ENCODE results near the gene NAT10. TPM values are rescaled to one million over a fixed set of nuclear protein-coding genes. Genes with fewer than 3 reads are reported as not detected.
A peak's percentile ranks its signal among the peaks of the same experiment; 100 is the strongest.
"Not testable (repeated sequence)": the region's sequence is repeated elsewhere in the genome, so short reads cannot be mapped to it uniquely, and the experiment has no call there.

Gene NAT10
- total RNA-seq (10 to 100 TPM; 78.1 to 92.8 TPM), polyA plus RNA-seq (10 to 100 TPM; 25.2 to 56.7 (median 41.9) TPM), total RNA-seq (71.2 to 207 (median 88.2) reads per million in 6 experiments)

DNA sequence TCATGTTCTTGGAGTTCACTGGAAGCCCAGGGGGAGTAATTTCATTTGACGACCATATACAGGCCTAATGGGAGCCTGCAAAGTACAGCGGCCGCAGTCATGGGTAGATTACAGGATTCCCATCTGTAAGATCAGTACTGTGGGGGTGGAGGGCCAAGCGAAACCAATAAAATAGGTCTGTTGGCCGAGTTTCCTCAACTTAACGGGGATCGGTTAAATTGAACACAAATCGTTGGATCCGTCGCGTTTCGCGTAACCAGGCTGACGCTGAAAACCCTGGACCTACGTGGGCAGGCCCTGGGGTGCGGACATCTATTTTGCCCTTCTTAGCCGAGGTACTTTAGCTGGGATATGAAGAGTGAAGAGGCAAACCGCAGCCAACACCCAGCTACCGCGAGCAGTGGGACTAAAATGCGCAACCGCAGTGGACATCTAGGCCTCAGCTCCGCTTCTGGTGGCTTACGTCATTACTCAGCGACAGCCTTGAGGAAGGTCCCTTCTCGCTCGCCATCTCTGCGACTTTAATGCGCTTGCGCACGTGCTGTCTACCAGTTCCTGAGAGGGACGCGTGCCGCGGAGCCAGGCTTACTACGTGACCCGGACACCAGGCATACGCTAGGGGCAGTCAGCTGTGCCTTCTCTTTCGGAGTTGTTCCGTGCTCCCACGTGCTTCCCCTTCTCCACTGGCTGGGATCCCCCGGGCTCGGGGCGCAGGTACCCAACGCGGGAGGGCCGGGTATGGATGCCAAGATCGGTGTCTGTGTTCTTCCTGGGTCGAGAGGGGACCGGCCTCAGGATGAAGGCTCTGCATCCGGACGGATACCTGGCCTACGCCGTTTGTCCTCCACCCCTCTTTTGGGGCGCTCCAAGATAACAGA is at the start of gene NAT10:
Gene NAT10, plus strand, starts transcription at position 551 of the 878 bp plus-strand sequence. CDS start 2,597 bp downstream, outside the sequence.
- H3K9me3 Mint-ChIP-seq, result peaks cover 0 to 2% (median 0%) of the 10 kb centered on the region in 9 donors
- H3K4me3 Mint-ChIP-seq, result peak within 1 kb of the TSS; percentile 93 to 98 (median 96)
- POLR2A ChIA-PET, result interaction anchor here (0.9 to 4.7 kb wide), 8 partner anchors 12 to 811 kb away, joined by 3 to 102 read pairs (median 6); partner anchors contain the start of genes ABTB2, APIP, CAPRIN1 and PDHX
- H3K36me3 Mint-ChIP-seq, result peaks cover 5 to 41% (median 11%) of the 10 kb centered on the region in 3 donors
- DNase-seq (peak; percentile 82 to 99 (median 97)), ATAC-seq (peak; percentile 92 to 93)
- H3K27ac Mint-ChIP-seq, result peak within 1 kb of the TSS; percentile 98 to 99 (median 99)
- peaks cover 37 to 65% (median 56%) of the 10 kb centered on the region in 4 donors for H3K4me1 Mint-ChIP-seq
- peaks cover 0 to 6% (median 0%) of the 10 kb centered on the region in 5 donors for H3K27me3 Mint-ChIP-seq

DNA sequence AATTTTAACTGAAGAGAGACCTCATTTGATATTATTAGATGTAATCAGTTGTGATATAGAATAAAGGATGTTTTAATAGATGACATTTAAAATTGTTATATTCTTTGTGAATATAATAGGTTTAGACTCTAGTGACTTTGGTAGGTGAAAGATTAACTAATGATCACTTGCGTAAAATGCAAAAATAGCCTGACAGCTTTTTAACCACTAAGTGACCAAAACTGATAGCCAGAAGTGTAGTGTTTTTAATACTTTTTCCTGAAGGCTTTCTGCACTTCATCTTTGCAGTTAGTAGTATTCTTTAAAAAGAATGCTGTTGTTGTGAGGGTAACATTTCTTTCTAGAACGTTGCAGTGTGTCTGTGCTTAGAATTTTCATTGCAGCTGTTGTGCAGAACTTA is 48.8 kb upstream of the NAT10 start:
- ATAC-seq (no peak), DNase-seq (no peak)
- H3K4me1 Mint-ChIP-seq, result peaks cover 18 to 76% (median 54%) of the 10 kb centered on the region in 4 donors
- H3K9me3 Mint-ChIP-seq, result no peaks in the 10 kb centered on the region
- H3K36me3 Mint-ChIP-seq, result peaks cover 0 to 37% (median 11%) of the 10 kb centered on the region in 3 donors
- no peaks in the 10 kb centered on the region for H3K27me3 Mint-ChIP-seq
- peak overlapping the region in 9 of 10 donors; percentile 6 to 66 (median 38) for H3K4me3 Mint-ChIP-seq
- H3K27ac Mint-ChIP-seq, result peak overlapping the region in 2 of 10 donors; percentile 25 to 42
- POLR2A ChIA-PET, result interaction anchor here (1.1 to 1.2 kb wide), 2 partner anchors 9 to 16 kb away, joined by 3 read pairs; no protein-coding TSS in a partner anchor

DNA sequence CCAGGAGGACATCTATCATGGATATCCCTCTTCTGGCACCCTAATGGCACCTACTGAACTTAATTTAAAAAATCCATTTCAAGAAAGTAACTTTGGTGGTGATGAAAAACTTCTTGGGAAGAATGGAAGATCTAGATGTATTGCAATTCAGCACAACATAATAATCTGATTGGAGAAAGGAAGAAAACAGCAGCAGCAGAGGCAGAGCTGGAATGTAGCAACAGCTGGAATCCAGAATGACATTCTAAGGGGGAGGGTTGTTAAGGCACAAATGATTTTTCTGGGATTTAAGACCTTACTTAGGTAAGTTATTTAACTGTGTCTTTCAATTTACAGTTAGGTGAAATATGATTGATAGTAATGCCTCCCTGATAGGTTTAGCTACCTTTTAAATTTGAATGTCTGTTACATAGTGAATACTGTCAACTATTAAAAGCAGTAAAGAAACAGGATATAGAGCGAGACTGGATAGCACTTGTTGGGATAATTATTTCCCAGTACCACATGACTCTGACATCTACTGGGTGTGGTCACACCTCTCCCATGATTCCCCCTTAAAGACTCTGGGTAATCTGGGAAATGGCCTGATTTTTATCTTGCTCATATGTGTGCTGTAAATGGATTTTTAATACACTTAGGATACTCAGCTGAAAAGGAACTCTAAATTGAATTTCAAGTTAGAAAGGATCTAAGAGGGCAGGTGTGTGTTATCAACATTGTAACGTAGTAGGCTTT is 42.2 kb upstream of the NAT10 start:
- peak overlapping the region in 8 of 10 donors; percentile 1 to 69 (median 31) for H3K4me3 Mint-ChIP-seq
- POLR2A ChIA-PET, result interaction anchor here (0.7 to 0.8 kb wide), 2 partner anchors 61 to 301 kb away, joined by 3 to 4 read pairs; no protein-coding TSS in a partner anchor
- peak overlapping the region in 7 of 10 donors; percentile 1 to 81 (median 48) for H3K27ac Mint-ChIP-seq
- no peaks in the 10 kb centered on the region for H3K27me3 Mint-ChIP-seq
- peaks cover 36 to 82% (median 70%) of the 10 kb centered on the region in 4 donors for H3K4me1 Mint-ChIP-seq
- no peak for ATAC-seq
- DNase-seq, result no peak
- H3K36me3 Mint-ChIP-seq, result peaks cover 0 to 63% (median 6%) of the 10 kb centered on the region in 3 donors
- no peaks in the 10 kb centered on the region for H3K9me3 Mint-ChIP-seq

DNA sequence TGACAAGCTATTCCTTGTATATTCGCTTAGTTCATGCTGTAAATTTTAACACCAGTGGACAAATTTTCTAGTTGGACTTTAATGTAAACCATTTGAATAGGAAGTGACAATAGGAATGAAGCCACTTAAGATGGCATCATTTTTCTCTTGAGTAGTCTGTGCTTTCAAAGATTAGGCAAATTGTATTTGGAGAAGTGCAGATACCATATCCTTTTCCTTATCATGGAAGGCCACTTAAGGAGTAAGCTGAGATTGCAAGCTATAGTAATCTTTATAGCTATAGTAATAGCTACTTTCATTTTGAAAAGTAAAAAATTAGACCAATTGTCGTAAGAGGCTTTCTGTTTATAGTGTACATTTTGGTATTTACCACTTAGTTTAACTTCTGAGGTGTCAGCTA is 41.1 kb upstream of the NAT10 start:
- POLR2A ChIA-PET, result interaction anchor here (0.8 kb wide), 1 partner anchor 62 kb away, joined by 3 read pairs; no protein-coding TSS in a partner anchor
- Mint-ChIP-seq H3K27ac (peak overlapping the region in 3 of 10 donors; percentile 15 to 80 (median 29)), H3K4me1 (peaks cover 30 to 77% (median 65%) of the 10 kb centered on the region in 4 donors), H3K27me3 (no peaks in the 10 kb centered on the region), H3K9me3 (no peaks in the 10 kb centered on the region), H3K36me3 (peaks cover 0 to 54% (median 3%) of the 10 kb centered on the region in 3 donors), H3K4me3 (peak overlapping the region in 5 of 10 donors; percentile 2 to 34 (median 25))
- DNase-seq (no peak), ATAC-seq (no peak)

DNA sequence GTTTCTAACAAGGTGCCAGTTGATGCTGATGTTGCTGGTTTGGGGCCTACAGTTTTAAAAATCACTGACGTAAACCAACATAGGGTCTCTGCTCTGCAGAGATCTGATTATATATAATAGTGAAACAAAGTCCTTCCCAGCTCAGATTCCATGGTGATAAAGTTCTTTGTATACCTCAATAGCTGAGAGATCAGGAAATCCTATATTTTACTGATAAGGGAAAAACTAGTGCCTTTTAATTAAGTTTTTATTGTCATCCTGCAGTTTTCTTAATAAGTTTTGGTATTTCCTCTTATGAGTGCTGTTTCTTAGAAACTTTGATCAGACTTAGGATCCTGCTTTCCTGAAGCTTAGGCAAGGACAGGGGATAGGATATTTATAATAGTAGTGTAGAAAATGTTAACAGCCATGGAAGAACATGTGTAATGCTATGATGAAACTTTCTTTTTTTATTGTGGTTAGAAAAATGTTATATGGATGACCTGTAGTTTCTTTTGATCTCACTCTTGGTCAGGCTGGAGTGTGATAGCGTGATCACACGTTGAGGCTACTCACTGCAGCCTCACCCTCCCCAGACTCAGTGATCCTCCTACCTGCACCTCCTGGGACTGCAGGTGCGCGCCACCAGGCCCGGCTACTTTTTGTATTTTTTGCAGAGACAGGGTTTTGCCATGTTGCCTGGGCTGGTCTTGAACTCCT is 39.8 kb upstream of the NAT10 start:
- H3K27me3 Mint-ChIP-seq, result no peaks in the 10 kb centered on the region
- DNase-seq (peak in 1 of 10 donors; percentile 9), ATAC-seq (peak; percentile 37 to 46)
- H3K9me3 Mint-ChIP-seq, result no peaks in the 10 kb centered on the region
- H3K4me1 Mint-ChIP-seq, result peaks cover 29 to 77% (median 67%) of the 10 kb centered on the region in 4 donors
- POLR2A ChIA-PET, result interaction anchor here (1.1 kb wide), 1 partner anchor 12 kb away, joined by 5 read pairs; no protein-coding TSS in a partner anchor
- H3K36me3 Mint-ChIP-seq, result peaks cover 0 to 54% (median 3%) of the 10 kb centered on the region in 3 donors
- peak overlapping the region in 7 of 10 donors; percentile 2 to 61 (median 37) for H3K27ac Mint-ChIP-seq
- H3K4me3 Mint-ChIP-seq, result peak overlapping the region in 5 of 10 donors; percentile 15 to 55 (median 30)

DNA sequence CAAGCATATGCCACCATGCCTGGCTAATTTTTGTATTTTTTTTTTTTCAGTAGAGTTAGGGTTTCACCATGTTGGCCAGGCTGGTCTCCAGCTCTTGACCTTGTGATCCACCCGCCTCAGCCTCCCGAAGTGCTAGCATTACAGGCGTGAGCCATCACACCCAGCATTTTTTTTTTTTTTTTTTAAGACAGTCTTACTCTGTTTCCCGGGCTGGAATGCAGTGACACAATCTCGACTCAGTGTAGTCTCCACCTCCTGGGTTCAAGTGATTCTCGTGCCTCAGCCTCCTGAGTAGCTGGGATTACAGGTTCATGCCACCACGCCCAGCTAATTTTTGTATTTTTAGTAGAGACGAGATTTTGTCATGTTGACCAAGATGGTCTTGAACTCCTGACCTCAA is 38.7 kb upstream of the NAT10 start:
- H3K9me3 Mint-ChIP-seq, ATAC-seq, H3K27me3 Mint-ChIP-seq, DNase-seq: not testable (repeated sequence)
- peaks cover 0 to 54% (median 3%) of the 10 kb centered on the region in 3 donors for H3K36me3 Mint-ChIP-seq
- H3K4me1 Mint-ChIP-seq, result peaks cover 29 to 81% (median 69%) of the 10 kb centered on the region in 4 donors
- peak overlapping the region in 6 of 10 donors; percentile 20 to 66 (median 56) for H3K27ac Mint-ChIP-seq
- H3K4me3 Mint-ChIP-seq, result peak overlapping the region in 5 of 10 donors; percentile 23 to 48 (median 34)
- POLR2A ChIA-PET, result interaction anchor here (0.7 kb wide), 1 partner anchor 999 kb away, joined by 5 read pairs; no protein-coding TSS in a partner anchor

DNA sequence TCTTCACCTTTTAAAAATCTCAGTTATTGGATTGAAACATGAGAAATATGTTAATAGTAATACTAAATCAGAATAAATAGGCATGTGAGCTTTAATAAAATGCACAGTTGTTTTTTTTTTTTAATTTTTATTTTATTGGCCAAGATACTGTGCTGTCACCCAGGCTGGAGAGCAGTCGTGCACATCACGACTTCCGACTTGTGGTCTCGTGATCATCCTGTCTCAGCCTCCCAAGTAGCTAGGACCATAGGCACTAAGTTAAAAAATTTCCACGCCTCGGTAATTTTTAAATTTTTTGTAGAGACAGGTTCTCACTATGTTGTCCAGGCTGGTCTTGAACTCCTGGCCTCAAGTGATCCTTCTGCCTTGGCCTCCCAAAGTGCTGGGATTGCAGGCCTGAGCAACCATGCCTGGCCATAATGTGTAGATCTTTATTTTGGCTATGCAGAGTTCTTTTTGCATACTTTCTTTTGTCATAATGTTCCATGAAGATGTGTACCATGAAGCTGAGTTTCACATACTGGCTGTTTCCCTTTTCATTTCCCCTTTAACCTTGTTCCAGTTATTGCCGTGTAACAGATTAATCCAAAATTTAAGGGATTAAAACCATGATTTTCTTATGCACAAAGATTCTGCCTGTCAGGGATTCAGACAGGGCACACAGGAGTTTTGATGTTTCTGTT is 37.9 kb upstream of the NAT10 start:
- peak overlapping the region in 7 of 10 donors; percentile 19 to 66 (median 29) for H3K27ac Mint-ChIP-seq
- no peaks in the 10 kb centered on the region for H3K27me3 Mint-ChIP-seq
- H3K4me3 Mint-ChIP-seq, result peak overlapping the region in 7 of 10 donors; percentile 5 to 48 (median 42)
- H3K36me3 Mint-ChIP-seq, result peaks cover 0 to 51% (median 0%) of the 10 kb centered on the region in 3 donors
- DNase-seq (no peak), ATAC-seq (no peak)
- POLR2A ChIA-PET, result interaction anchor here (0.7 to 1.1 kb wide), 2 partner anchors 14 to 998 kb away, joined by 4 to 5 read pairs; no protein-coding TSS in a partner anchor
- H3K9me3 Mint-ChIP-seq, result no peaks in the 10 kb centered on the region
- peaks cover 25 to 80% (median 65%) of the 10 kb centered on the region in 4 donors for H3K4me1 Mint-ChIP-seq

DNA sequence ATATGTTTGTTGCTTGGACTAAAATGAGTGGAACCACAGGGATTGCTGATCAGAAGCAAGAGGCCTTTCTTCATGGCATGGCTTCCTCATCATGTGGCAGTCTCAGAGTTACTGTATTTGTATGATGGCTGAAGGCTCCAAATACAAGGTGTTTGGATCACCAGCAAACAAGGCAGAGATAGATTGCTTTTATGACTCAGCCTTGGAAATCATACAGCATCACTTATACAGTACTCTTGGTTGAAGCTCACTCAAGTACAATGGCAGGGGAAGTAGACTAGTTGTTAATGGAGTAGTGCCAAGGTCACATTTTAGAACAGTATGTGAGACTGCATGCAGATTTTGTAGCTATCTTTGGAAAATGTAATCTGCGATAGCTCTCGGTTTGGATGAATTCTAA is 37.3 kb upstream of the NAT10 start:
- POLR2A ChIA-PET, result interaction anchor here (1.1 kb wide), 1 partner anchor 14 kb away, joined by 4 read pairs; no protein-coding TSS in a partner anchor
- H3K4me3 Mint-ChIP-seq, result peak overlapping the region in 6 of 10 donors; percentile 5 to 48 (median 40)
- H3K9me3 Mint-ChIP-seq, result no peaks in the 10 kb centered on the region
- DNase-seq (no peak), ATAC-seq (no peak)
- peaks cover 0 to 53% (median 0%) of the 10 kb centered on the region in 3 donors for H3K36me3 Mint-ChIP-seq
- peaks cover 22 to 75% (median 62%) of the 10 kb centered on the region in 4 donors for H3K4me1 Mint-ChIP-seq
- peak overlapping the region in 7 of 10 donors; percentile 1 to 63 (median 29) for H3K27ac Mint-ChIP-seq
- no peaks in the 10 kb centered on the region for H3K27me3 Mint-ChIP-seq

DNA sequence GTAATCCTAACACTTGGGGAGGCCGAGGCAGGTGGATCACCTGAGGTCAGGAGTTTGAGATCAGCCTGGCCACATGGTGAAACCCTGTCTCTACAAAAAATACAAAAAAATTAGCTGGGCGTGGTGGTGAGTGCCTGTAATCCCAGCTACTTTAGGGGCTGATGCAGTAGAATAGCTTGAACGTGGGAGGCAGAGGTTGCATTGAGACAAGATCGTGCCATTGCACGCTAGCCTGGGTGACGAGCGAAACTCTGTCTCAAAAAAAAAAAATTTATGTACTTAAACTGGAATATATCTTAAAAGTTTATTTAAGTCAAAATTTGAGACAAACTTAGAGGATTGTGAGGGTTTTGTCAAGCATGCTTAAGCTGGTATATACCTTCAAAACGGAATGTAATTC is 34.1 kb upstream of the NAT10 start:
- not testable (repeated sequence) for H3K4me3 Mint-ChIP-seq, DNase-seq, ATAC-seq, H3K27me3 Mint-ChIP-seq, H3K9me3 Mint-ChIP-seq
- POLR2A ChIA-PET, result interaction anchor here (0.7 kb wide), 1 partner anchor 20 kb away, joined by 3 read pairs; no protein-coding TSS in a partner anchor
- H3K27ac Mint-ChIP-seq, result peak overlapping the region in 5 of 10 donors; percentile 31 to 66 (median 47)
- H3K36me3 Mint-ChIP-seq, result peaks cover 0 to 60% (median 7%) of the 10 kb centered on the region in 3 donors
- H3K4me1 Mint-ChIP-seq, result peaks cover 18 to 68% (median 55%) of the 10 kb centered on the region in 4 donors

DNA sequence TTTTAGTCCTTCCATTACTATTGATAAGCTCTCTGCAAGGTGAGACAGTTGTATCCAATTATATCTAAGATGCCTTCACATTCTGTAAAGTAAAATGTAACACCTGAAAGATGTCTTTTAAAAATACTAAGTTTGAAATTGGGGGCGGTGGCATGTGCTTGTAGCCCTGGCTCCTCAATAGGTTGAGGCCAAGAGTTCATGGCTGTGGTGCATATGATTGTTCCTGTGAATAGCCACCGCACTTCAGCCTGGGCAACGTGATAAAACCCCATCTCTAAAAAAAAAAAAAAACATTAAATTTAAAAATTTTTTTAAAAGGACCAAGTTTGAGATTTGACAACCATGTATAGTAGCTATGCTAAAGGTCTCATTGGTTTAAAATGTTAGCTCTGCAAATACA is 33.4 kb upstream of the NAT10 start:
- Mint-ChIP-seq H3K9me3 (no peaks in the 10 kb centered on the region), H3K4me3 (no peak overlapping the region), H3K36me3 (peaks cover 0 to 66% (median 8%) of the 10 kb centered on the region in 3 donors), H3K27me3 (no peaks in the 10 kb centered on the region), H3K27ac (peak overlapping the region in 2 of 10 donors; percentile 6 to 70), H3K4me1 (peaks cover 16 to 64% (median 52%) of the 10 kb centered on the region in 4 donors)
- DNase-seq (no peak), ATAC-seq (no peak)
- POLR2A ChIA-PET, result interaction anchor here (0.7 to 1.0 kb wide), 3 partner anchors 15 to 950 kb away, joined by 3 to 4 read pairs (median 3); no protein-coding TSS in a partner anchor
